IMR-90 (cell line): ENCODE results near the gene AGO1. TPM values are rescaled to one million over a fixed set of nuclear protein-coding genes. Genes with fewer than 3 reads are reported as not detected.

Source experiments
- ATAC-seq: fragments of 200-7000 bp; cut with Tn5 transposase; 2 replicates; pipeline ENCODE4 v1.9.1; 2020; ENCODE audit warnings: low read depth, mild to moderate bottlenecking, moderate library complexity
- BruUV-seq: library from RNA; stranded (reverse); fragments of 400-500 nt; replicated peaks from 2 replicates; lab custom pipeline; 2021; lab: Mats Ljungman, UMichigan
- CTCF ChIA-PET: fragments of 300-600 bp; formaldehyde crosslinking; extraction: SDS; loops from one replicate; lab custom pipeline; 2021; ENCODE audit warnings: antibody characterized with exemption; lab: Yijun Ruan, JAX
- POLR2A ChIA-PET: fragments of 300-600 bp; sonication (Branson Sonifier 250); formaldehyde crosslinking; loops from one replicate; lab custom pipeline; 2022; ENCODE audit warnings: antibody characterized with exemption; ENCODE audit not compliant: unreplicated experiment; lab: Charles Lee
- DNase-seq: peaks from one replicate; pipeline ENCODE4 v3.0.0; 2013
- H2AFZ ChIP-seq: replicated peaks from 2 replicates; pipeline ENCODE3; 2013; ENCODE audit warnings: low read length, mild to moderate bottlenecking; ENCODE audit not compliant: poor library complexity
- H2AK5ac ChIP-seq: 2 replicates; pipeline ENCODE4 v1.6.1; 2013; ENCODE audit warnings: low read depth, low read length, inconsistent platforms
- H2AK9ac ChIP-seq: replicated peaks from 2 replicates; pipeline ENCODE3; 2013; ENCODE audit warnings: mild to moderate bottlenecking, low read depth, low read length, moderate library complexity; ENCODE audit not compliant: poor library complexity
- H2BK120ac ChIP-seq: 2 replicates; pipeline ENCODE4 v1.6.1; 2013; ENCODE audit warnings: low read depth, low read length, inconsistent platforms
- H2BK15ac ChIP-seq: 3 replicates; pipeline ENCODE4 v1.6.1; 2013; ENCODE audit warnings: low read depth, low read length, inconsistent platforms
- H2BK20ac ChIP-seq: 2 replicates; pipeline ENCODE4 v1.6.1; 2013; ENCODE audit warnings: low read depth, mild to moderate bottlenecking, inconsistent platforms, low read length, moderate library complexity
- H2BK5ac ChIP-seq: 2 replicates; pipeline ENCODE4 v1.6.1; 2013; ENCODE audit warnings: mild to moderate bottlenecking, low read depth, low read length, inconsistent platforms; ENCODE audit not compliant: poor library complexity, severe bottlenecking
- H3K14ac ChIP-seq: replicated peaks from 2 replicates; pipeline ENCODE4 v1.6.1; 2013; ENCODE audit warnings: low read depth, low read length, inconsistent platforms
- H3K18ac ChIP-seq: 2 replicates; pipeline ENCODE4 v1.6.1; 2013; ENCODE audit warnings: low read depth, low read length, control low read depth
- H3K23ac ChIP-seq: 2 replicates; pipeline ENCODE4 v1.6.1; 2013; ENCODE audit warnings: low read depth, low read length, inconsistent platforms
- H3K27ac ChIP-seq: 2 replicates; pipeline ENCODE4 v1.5.1; 2013; ENCODE audit warnings: mild to moderate bottlenecking, control low read depth, low read length; ENCODE audit not compliant: insufficient read depth
- H3K27me3 ChIP-seq: 2 replicates; pipeline ENCODE4 v1.6.1; 2013; ENCODE audit warnings: low read length; ENCODE audit not compliant: control insufficient read depth, insufficient read depth
- H3K36me3 ChIP-seq: 2 replicates; pipeline ENCODE4 v1.6.1; 2013; ENCODE audit warnings: low read length, mixed read lengths; ENCODE audit not compliant: control insufficient read depth, insufficient read depth
- H3K4ac ChIP-seq: 2 replicates; pipeline ENCODE4 v1.6.1; 2013; ENCODE audit warnings: low read depth, low read length, inconsistent platforms
- H3K4me1 ChIP-seq: 2 replicates; pipeline ENCODE4 v1.6.1; 2013; ENCODE audit warnings: low read length, mixed read lengths; ENCODE audit not compliant: control insufficient read depth, insufficient read depth
- H3K4me2 ChIP-seq: 2 replicates; pipeline ENCODE4 v1.6.1; 2013; ENCODE audit warnings: low read depth, mild to moderate bottlenecking, control low read depth, low read length, moderate library complexity
- H3K4me3 ChIP-seq: 2 replicates; pipeline ENCODE4 v1.5.1; 2013; ENCODE audit warnings: low read depth, mild to moderate bottlenecking, control low read depth, low read length, moderate library complexity; ENCODE audit not compliant: insufficient read depth
- H3K56ac ChIP-seq: 2 replicates; pipeline ENCODE4 v1.6.1; 2013; ENCODE audit warnings: low read length, inconsistent platforms; ENCODE audit not compliant: insufficient read depth; ENCODE audit errors: extremely low read depth
- H3K79me1 ChIP-seq, 2 experiments: 2 replicates each; pipeline ENCODE4 v1.6.1; 2013; ENCODE audit warnings: low read length in 2 of 2, inconsistent platforms in 1 of 2, low read depth in 1 of 2
- H3K9ac ChIP-seq: 2 replicates; pipeline ENCODE4 v1.6.1; 2013; ENCODE audit warnings: low read depth, low read length, control low read depth
- H3K9me1 ChIP-seq: 2 replicates; pipeline ENCODE4 v1.6.1; 2013; ENCODE audit warnings: low read length, inconsistent platforms; ENCODE audit not compliant: insufficient read depth
- H3K9me3 ChIP-seq: 2 replicates; pipeline ENCODE4 v1.6.1; 2013; ENCODE audit warnings: low read length; ENCODE audit not compliant: control insufficient read depth, insufficient read depth
- H4K20me1 ChIP-seq: 2 replicates; pipeline ENCODE4 v1.6.1; 2013; ENCODE audit warnings: low read length, inconsistent platforms; ENCODE audit not compliant: insufficient read depth
- H4K5ac ChIP-seq: 2 replicates; pipeline ENCODE4 v1.6.1; 2013; ENCODE audit warnings: mild to moderate bottlenecking, low read depth, low read length, control low read depth
- H4K8ac ChIP-seq, 2 experiments: 2 replicates each; pipeline ENCODE4 v1.6.1; 2013; ENCODE audit warnings: low read depth in 2 of 2, low read length in 2 of 2, control low read depth in 1 of 2, inconsistent platforms in 1 of 2
- H4K91ac ChIP-seq: 2 replicates; pipeline ENCODE4 v1.6.1; 2013; ENCODE audit warnings: low read depth, low read length, inconsistent platforms; ENCODE audit not compliant: insufficient read depth
- BHLHE40 ChIP-seq: fragments of 150-350 bp; IDR thresholded peaks from 2 replicates; pipeline ENCODE4 v1.6.1; 2016; ENCODE audit warnings: mild to moderate bottlenecking, low read depth, low read length
- FOS ChIP-seq: fragments of 150-350 bp; IDR thresholded peaks from 2 replicates; pipeline ENCODE4 v1.6.1; 2016; ENCODE audit warnings: low read depth, low read length
- MAFK ChIP-seq: IDR thresholded peaks from 2 replicates; pipeline ENCODE4 v1.6.1; 2012; ENCODE audit warnings: low read depth, low read length, improper control_type of control experiment
- MXI1 ChIP-seq: IDR thresholded peaks from 2 replicates; pipeline ENCODE4 v1.6.1; 2012; ENCODE audit warnings: low read depth, mild to moderate bottlenecking, low read length, moderate library complexity, borderline replicate concordance
- POLR2A ChIP-seq: IDR thresholded peaks from 2 replicates; pipeline ENCODE4 v1.6.1; 2012; ENCODE audit warnings: mild to moderate bottlenecking, low read depth, low read length
- RCOR1 ChIP-seq: IDR thresholded peaks from 2 replicates; pipeline ENCODE4 v1.6.1; 2012; ENCODE audit warnings: mild to moderate bottlenecking, low read length, improper control_type of control experiment; ENCODE audit not compliant: insufficient replicate concordance
- WGBS, 2 experiments: methylation state at CpG; one replicate each; pipeline versions ENCODE4 v1.1.5 to v1.1.7; 2013; ENCODE audit warnings: missing lambda C conversion rate in 2 of 2; ENCODE audit not compliant: insufficient read length in 1 of 2; ENCODE audit errors: extremely low coverage in 2 of 2; 5-methylcytosine and 5-hydroxymethylcytosine counted together
- dilution Hi-C: fragments of 300-500 bp; cut with HindIII; formaldehyde crosslinking; loops from one replicate; pipeline ENCODE4 v1.14.3; 2018; ENCODE audit warnings: low sequenced_read_pairs; ENCODE audit not compliant: unreplicated experiment
- in situ Hi-C: fragments of 300-500 bp; cut with MboI; formaldehyde crosslinking; loops from 3 replicates; pipeline ENCODE4 v1.14.3; 2019; ENCODE audit warnings: low sequenced_read_pairs, inconsistent platforms, mixed read lengths
- intact Hi-C: fragments of 100-400 bp; cut with micrococcal nuclease; formaldehyde crosslinking; loops from 2 replicates; pipeline ENCODE4 v1.10.0; 2022
- polyA plus RNA-seq, 3 experiments: library from polyadenylated mRNA; depleted of rRNA; stranded (reverse); fragments of >200 nt; gene quantifications; 2 replicates each; pipeline ENCODE4 v1.2.3, GENCODE V29; 2012; ENCODE audit warnings: low replicate concordance in 1 of 3
- total RNA-seq: library from RNA; depleted of rRNA; stranded (reverse); fragments of >200 nt; gene quantifications from 2 replicates; pipeline ENCODE4 v1.2.3, GENCODE V29; 2012
- TF ChIP-seq, protein P1 (sequence below): conservative IDR thresholded peaks from 2 replicates; pipeline ENCODE4 v1.5.1; 2012; ENCODE audit warnings: mild to moderate bottlenecking, low read depth, low read length, improper control_type of control experiment

Gene AGO1
- total and polyA plus RNA-seq, 2 of the 4 experiments (the other 2 are of a cell fraction) = 11.3 to 21.5 TPM

- DNase-seq (no peak), ATAC-seq (no peak)
- no peak overlapping the region for H3K4me2 ChIP-seq
- dilution Hi-C loops = no loop called here
- peaks cover 7% of the 10 kb centered on the region for H3K9me1 ChIP-seq
- no peak overlapping the region for H4K8ac ChIP-seq
- no peak overlapping the region for H4K5ac ChIP-seq
- H3K14ac ChIP-seq = no peak overlapping the region
- no peaks in the 10 kb centered on the region for H4K20me1 ChIP-seq
- no peak overlapping the region for H3K23ac ChIP-seq
- H2BK5ac ChIP-seq = no peak overlapping the region
- no peak overlapping the region for H4K91ac ChIP-seq
- ChIA-PET POLR2A (no interaction called here), CTCF (no interaction called here)
- H2BK20ac ChIP-seq = no peak overlapping the region
- H3K27ac ChIP-seq = no peak overlapping the region
- H2AK5ac ChIP-seq = no peak overlapping the region
- no TSS peak for BruUV-seq
- no peak overlapping the region for H3K9ac ChIP-seq
- no peak overlapping the region for H2BK15ac ChIP-seq
- no peak overlapping the region for H2AFZ ChIP-seq
- H3K4me1 ChIP-seq = no peaks in the 10 kb centered on the region
- H3K4ac ChIP-seq = no peak overlapping the region
- H3K36me3 ChIP-seq = peaks cover 36% of the 10 kb centered on the region
- in situ Hi-C loops = no loop called here
- no peaks in the 10 kb centered on the region for H3K9me3 ChIP-seq
- no peak overlapping the region for H3K56ac ChIP-seq
- H3K79me1 ChIP-seq = no peaks in the 10 kb centered on the region
- no peak overlapping the region for H3K4me3 ChIP-seq
- H3K27me3 ChIP-seq = no peaks in the 10 kb centered on the region
- intact Hi-C loops = no loop called here
- TF ChIP-seq FOS = no peak
- TF ChIP-seq RCOR1 = no peak
- TF ChIP-seq MAFK = no peak
- no peak for TF ChIP-seq BHLHE40
- TF ChIP-seq MXI1 = no peak
- TF ChIP-seq, protein P1, sequence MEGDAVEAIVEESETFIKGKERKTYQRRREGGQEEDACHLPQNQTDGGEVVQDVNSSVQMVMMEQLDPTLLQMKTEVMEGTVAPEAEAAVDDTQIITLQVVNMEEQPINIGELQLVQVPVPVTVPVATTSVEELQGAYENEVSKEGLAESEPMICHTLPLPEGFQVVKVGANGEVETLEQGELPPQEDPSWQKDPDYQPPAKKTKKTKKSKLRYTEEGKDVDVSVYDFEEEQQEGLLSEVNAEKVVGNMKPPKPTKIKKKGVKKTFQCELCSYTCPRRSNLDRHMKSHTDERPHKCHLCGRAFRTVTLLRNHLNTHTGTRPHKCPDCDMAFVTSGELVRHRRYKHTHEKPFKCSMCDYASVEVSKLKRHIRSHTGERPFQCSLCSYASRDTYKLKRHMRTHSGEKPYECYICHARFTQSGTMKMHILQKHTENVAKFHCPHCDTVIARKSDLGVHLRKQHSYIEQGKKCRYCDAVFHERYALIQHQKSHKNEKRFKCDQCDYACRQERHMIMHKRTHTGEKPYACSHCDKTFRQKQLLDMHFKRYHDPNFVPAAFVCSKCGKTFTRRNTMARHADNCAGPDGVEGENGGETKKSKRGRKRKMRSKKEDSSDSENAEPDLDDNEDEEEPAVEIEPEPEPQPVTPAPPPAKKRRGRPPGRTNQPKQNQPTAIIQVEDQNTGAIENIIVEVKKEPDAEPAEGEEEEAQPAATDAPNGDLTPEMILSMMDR = no peak
- no peak for TF ChIP-seq POLR2A
- no peak overlapping the region for H2BK120ac ChIP-seq
- H2AK9ac ChIP-seq = no peak overlapping the region
- WGBS, 2 experiments = no CpG with 5 or more reads among the region's 2 CpGs
- no peak overlapping the region for H3K18ac ChIP-seq
These were observed 19.7 kb downstream of the AGO1 start for GRCh38 chr1:35902671-35903070.
